ENCODE measurements around the gene TSSK2. TPM values are rescaled to one million over a fixed set of nuclear protein-coding genes. Genes with fewer than 3 reads are reported as not detected.

TSSK2 gene
- total and polyA plus RNA-seq, 2 donors (not counting 3 experiments of a cell fraction or from before 2014, with no cell fraction given), result not detected

GRCh38 chr22:19108807-19109197 is 22.3 kb upstream of the TSSK2 start:
- FAIRE-seq, result no peak

More at GRCh38 chr22:19108807-19109197, 22.3 kb upstream of the TSSK2 start:
- dilution Hi-C loops (cut with MboI; ENCODE audit: extremely low pct_ligation_motif_present, low sequenced_read_pairs), result no loop called here
- Histone ChIP-seq H2AFZ (ENCODE audit: low read depth, low read length) (no peak overlapping the region), H3K4me1 (ENCODE audit: control insufficient read depth, extremely low read depth, insufficient read depth, low read length) (no peaks in the 10 kb centered on the region), H3K4me2 (ENCODE audit: insufficient read depth, low read length) (no peak overlapping the region), H4K20me1 (replicated peaks; ENCODE audit: control insufficient read depth, extremely low read depth, insufficient read depth, low read length) (peaks cover 3% of the 10 kb centered on the region), H3K36me3 (ENCODE audit: control insufficient read depth in 2 of 2, extremely low read depth in 1 of 2, insufficient read depth in 2 of 2, low read length in 2 of 2) (no peaks in the 10 kb centered on the region), H3K4me3 (replicated peaks in 1 of 3; ENCODE audit: insufficient read depth in 1 of 3, low read depth in 1 of 3, low read length in 3 of 3) (no peak overlapping the region), H3K79me2 (ENCODE audit: control insufficient read depth, insufficient read depth, low read length) (peaks cover 59% of the 10 kb centered on the region), H3K9me1 (replicated peaks; ENCODE audit: control insufficient read depth, extremely low read depth, insufficient read depth, low read length) (no peaks in the 10 kb centered on the region), H3K9ac (replicated peaks; ENCODE audit: extremely low read depth, insufficient read depth, low read length) (no peak overlapping the region), H3K27me3 (ENCODE audit: control insufficient read depth in 2 of 2, insufficient read depth in 2 of 2, low read length in 2 of 2) (no peaks in the 10 kb centered on the region), H3K27ac (ENCODE audit: insufficient read depth, low read depth, low read length) (no peak overlapping the region), H3K9me3 (replicated peaks; ENCODE audit: control insufficient read depth, insufficient read depth, low read length) (no peaks in the 10 kb centered on the region)
- TF ChIP-seq FOS (IDR thresholded peaks at IDR 0.05; ENCODE audit: borderline replicate concordance, insufficient read depth, low read length), result no peak
- TF ChIP-seq MAX (IDR thresholded peaks at IDR 0.05; ENCODE audit: insufficient read depth, insufficient read length), result no peak
- TF ChIP-seq CTCF (IDR thresholded peaks at IDR 0.05; ENCODE audit: extremely low read depth in 1 of 2, insufficient read depth in 1 of 2, low read depth in 1 of 2, low read length in 2 of 2), result no peak
- TF ChIP-seq POLR2A (IDR thresholded peaks at IDR 0.05; ENCODE audit: low read depth, low read length), result no peak
- TF ChIP-seq MYC (IDR thresholded peaks at IDR 0.05; ENCODE audit: low read depth, low read length), result no peak
- no peak for TF ChIP-seq JUN (IDR thresholded peaks at IDR 0.05; ENCODE audit: borderline replicate concordance, insufficient read depth, insufficient read length, low read depth)
- TF ChIP-seq GATA2 (IDR thresholded peaks at IDR 0.05; ENCODE audit: insufficient read depth, insufficient read length, low read depth, low read length), result no peak
- TF ChIP-seq POLR2AphosphoS5 (IDR thresholded peaks at IDR 0.05; ENCODE audit: insufficient read depth, low read depth, low read length), result no peak
- TF ChIP-seq EZH2 (IDR thresholded peaks at IDR 0.05; ENCODE audit: borderline replicate concordance, low read depth, low read length, severe bottlenecking), result no peak
- ChIA-PET CTCF (interaction anchor here (1.2 kb wide), 1 partner anchor 9 kb away, joined by 3 read pairs; no protein-coding TSS in a partner anchor), POLR2A (no interaction called here)
- intact Hi-C loops (cut with micrococcal nuclease), result no loop called here
- no TSS peak for BruUV-seq (replicated peaks)
- DNase-seq (ENCODE audit: low read depth, low spot score), result no peak
